ENCODE measurements around the gene GABRG3. TPM values are rescaled to one million over a fixed set of nuclear protein-coding genes. Genes with fewer than 3 reads are reported as not detected.

Gene GABRG3
- total and polyA plus RNA-seq, 11 donors: not detected

DNA sequence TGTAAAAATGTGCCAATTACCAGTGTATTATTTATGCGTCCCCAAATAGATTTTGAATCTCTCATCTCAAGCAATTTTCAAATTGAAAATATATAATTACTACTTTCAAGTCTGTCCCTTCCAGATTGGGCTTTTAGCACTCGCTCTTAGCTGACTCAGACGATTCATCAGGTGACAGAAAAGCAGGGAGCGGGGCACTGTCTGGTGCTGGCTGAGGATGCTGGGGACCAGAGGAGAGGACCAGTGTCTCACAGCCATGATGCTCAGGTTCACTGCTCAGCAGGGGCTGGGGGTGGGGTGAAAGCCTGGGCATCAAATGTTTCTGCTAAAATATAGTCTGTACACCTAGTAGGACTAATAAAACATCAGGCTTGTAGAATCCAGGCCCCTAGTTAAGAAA, 199.9 kb downstream of the GABRG3 start:
- Histone ChIP-seq H3K4me1 (no peaks in the 10 kb centered on the region), H3K27me3 (peaks cover 0 to 3% (median 0%) of the 10 kb centered on the region in 9 donors), H3K27ac (no peak overlapping the region), H3K9me3 (peaks cover 0 to 8% (median 3%) of the 10 kb centered on the region in 12 donors), H3K36me3 (no peaks in the 10 kb centered on the region), H3K4me3 (no peak overlapping the region)
- no peak for ATAC-seq
- 88 to 93% (median 88%) methylated on average over 4 of the region's 4 CpGs for WGBS, 4 donors
- no peak for DNase-seq
- TF ChIP-seq POLR2A (IDR thresholded peaks at IDR 0.05): no peak
- TF ChIP-seq, protein P1, sequence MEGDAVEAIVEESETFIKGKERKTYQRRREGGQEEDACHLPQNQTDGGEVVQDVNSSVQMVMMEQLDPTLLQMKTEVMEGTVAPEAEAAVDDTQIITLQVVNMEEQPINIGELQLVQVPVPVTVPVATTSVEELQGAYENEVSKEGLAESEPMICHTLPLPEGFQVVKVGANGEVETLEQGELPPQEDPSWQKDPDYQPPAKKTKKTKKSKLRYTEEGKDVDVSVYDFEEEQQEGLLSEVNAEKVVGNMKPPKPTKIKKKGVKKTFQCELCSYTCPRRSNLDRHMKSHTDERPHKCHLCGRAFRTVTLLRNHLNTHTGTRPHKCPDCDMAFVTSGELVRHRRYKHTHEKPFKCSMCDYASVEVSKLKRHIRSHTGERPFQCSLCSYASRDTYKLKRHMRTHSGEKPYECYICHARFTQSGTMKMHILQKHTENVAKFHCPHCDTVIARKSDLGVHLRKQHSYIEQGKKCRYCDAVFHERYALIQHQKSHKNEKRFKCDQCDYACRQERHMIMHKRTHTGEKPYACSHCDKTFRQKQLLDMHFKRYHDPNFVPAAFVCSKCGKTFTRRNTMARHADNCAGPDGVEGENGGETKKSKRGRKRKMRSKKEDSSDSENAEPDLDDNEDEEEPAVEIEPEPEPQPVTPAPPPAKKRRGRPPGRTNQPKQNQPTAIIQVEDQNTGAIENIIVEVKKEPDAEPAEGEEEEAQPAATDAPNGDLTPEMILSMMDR (IDR thresholded peaks at IDR 0.05): no peak
- intact Hi-C loops (cut with DNase I): loop anchor here in 1 of 10 donors (10.0 kb wide), 1 partner anchor 54 kb away; no protein-coding TSS in a partner anchor

DNA sequence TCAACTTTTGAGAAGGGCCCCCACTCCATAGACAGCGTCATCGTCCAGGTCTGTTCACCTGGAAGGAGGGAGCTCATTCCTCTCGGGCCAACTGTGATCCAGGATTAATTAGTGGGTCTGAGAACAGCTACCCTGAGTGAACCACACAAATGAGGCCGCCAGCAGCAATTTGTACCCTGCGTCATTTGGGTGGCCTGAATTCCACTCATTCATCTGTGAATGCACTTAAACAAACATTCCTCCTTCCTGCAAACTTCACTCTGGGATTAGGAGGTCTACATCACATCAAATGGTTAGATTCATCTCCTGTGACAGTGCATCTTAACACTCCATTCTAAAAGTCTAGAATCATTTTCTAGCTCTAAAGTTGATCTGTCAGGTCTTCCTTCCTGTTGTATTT, 201.8 kb downstream of the GABRG3 start:
- Histone ChIP-seq H3K4me1 (no peaks in the 10 kb centered on the region), H3K27me3 (no peaks in the 10 kb centered on the region), H3K4me3 (no peak overlapping the region), H3K27ac (no peak overlapping the region), H3K9me3 (peaks cover 0 to 28% (median 17%) of the 10 kb centered on the region in 12 donors), H3K36me3 (no peaks in the 10 kb centered on the region)
- 76 to 81% (median 78%) methylated on average over 5 of the region's 5 CpGs for WGBS, 4 donors
- ATAC-seq (no peak), DNase-seq (no peak)
- intact Hi-C loops (cut with DNase I): loop anchor here in 1 of 10 donors (10.0 kb wide), 1 partner anchor 52 kb away; no protein-coding TSS in a partner anchor
- TF ChIP-seq, protein P1 (IDR thresholded peaks at IDR 0.05): no peak
- TF ChIP-seq POLR2A (IDR thresholded peaks at IDR 0.05): no peak

DNA sequence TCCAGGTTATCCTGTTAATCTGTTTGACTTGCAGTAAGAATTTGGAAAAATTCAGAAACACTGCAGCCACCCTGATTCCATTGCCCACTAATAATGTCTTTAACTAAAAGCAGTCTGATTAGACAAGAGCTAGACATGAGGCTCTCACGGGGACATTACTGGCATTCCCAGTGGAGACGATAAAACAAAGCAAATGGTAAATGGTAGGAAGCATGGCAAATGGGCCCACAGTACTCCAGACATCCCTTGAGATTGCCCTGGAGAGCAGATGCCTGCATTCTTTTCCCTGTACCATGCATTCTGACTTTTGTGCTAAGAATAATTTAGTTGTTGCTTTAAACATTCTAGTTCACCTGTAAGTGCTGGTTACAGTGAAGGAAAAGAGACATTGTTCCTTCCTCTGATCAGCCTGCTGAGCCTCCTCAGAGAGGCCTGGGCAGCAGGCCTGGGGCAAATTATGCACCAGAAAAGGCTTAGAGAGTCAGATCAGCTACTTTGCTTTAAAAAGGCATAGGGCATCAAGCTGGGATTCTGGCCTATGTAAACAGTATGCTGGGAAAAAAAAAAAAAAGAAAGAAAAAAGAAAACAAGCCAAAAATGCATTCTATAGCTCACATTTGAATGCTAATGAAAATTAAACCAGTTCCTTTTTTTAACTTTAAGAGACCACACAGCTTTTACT, 204.6 kb downstream of the GABRG3 start:
- no peaks in the 10 kb centered on the region for H3K27me3 ChIP-seq
- DNase-seq (no peak), ATAC-seq (no peak)
- H3K4me1 ChIP-seq: no peaks in the 10 kb centered on the region
- H3K27ac ChIP-seq: no peak overlapping the region
- peaks cover 0 to 32% (median 18%) of the 10 kb centered on the region in 12 donors for H3K9me3 ChIP-seq
- no peak overlapping the region for H3K4me3 ChIP-seq
- no peak for TF ChIP-seq POLR2A (IDR thresholded peaks at IDR 0.05)
- TF ChIP-seq, protein P1 (IDR thresholded peaks at IDR 0.05): no peak
- intact Hi-C loops (cut with DNase I): loop anchor here in 1 of 10 donors (10.0 kb wide), 1 partner anchor 49 kb away; no protein-coding TSS in a partner anchor
- no peaks in the 10 kb centered on the region for H3K36me3 ChIP-seq
- 82 to 88% (median 85%) methylated on average over 2 of the region's 2 CpGs for WGBS, 4 donors

DNA sequence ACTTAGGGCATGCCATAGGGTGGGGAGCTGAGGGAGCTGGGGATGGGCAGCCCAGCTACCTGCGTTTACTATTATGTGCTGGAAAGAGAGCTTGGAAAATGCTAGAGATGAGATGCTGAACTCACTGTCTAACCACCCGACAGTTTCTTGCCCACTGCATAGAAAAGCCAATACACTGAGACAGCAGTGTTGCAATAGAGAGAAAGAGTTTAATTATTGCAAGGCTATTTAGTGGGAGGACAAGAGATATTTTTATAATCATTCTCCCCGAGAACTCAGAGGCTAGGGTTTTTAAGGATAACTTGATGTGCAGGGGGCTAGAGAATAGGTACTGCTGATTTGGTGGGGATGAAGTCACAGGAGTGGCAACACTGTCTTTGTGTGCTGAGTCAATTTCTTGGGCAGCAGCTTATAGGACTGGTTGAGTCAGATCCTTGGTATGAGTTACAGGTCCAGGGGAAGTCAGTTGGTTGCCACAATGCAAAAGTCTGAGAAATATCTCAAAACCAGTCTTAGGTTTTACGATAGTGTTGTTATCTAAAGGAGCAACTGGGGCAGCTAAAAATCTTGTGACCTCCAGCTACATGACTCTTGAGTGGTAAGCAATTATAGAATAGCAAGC, 205.9 kb downstream of the GABRG3 start:
- WGBS, 4 donors: 80 to 86% (median 83%) methylated on average over 4 of the region's 4 CpGs
- H3K36me3 ChIP-seq: no peaks in the 10 kb centered on the region
- intact Hi-C loops (cut with DNase I): loop anchor here in 1 of 10 donors (10.0 kb wide), 1 partner anchor 48 kb away; no protein-coding TSS in a partner anchor
- no peaks in the 10 kb centered on the region for H3K4me1 ChIP-seq
- DNase-seq: no peak
- TF ChIP-seq, protein P1 (IDR thresholded peaks at IDR 0.05): no peak
- no peak for TF ChIP-seq POLR2A (IDR thresholded peaks at IDR 0.05)
- no peak for ATAC-seq
- no peaks in the 10 kb centered on the region for H3K27me3 ChIP-seq
- no peak overlapping the region for H3K27ac ChIP-seq
- peaks cover 0 to 32% (median 18%) of the 10 kb centered on the region in 12 donors for H3K9me3 ChIP-seq
- no peak overlapping the region for H3K4me3 ChIP-seq

Measured in heart left ventricle (tissue), 16 donors.